H1 (cell line): ENCODE measurements around the gene TARDBP. TPM values are rescaled to one million over a fixed set of nuclear protein-coding genes. Genes with fewer than 3 reads are reported as not detected.

ENCODE experiments used
- EP300 ChIP-seq, 2 experiments: IDR thresholded peaks; 1 replicate in 1 of 2; 2 replicates in 1 of 2; pipeline ENCODE4 v1.6.1; 2011 to 2012; ENCODE audit warnings: low read depth in 2 of 2, low read length in 2 of 2, mild to moderate bottlenecking in 2 of 2, borderline replicate concordance in 1 of 2, inconsistent platforms in 1 of 2, moderate library complexity in 1 of 2
- GTF2F1 ChIP-seq: IDR thresholded peaks from 2 replicates; pipeline ENCODE4 v1.6.1; 2012; ENCODE audit warnings: low read depth, low read length, improper control_type of control experiment, borderline replicate concordance
- TCF12 ChIP-seq: IDR thresholded peaks from 2 replicates; pipeline ENCODE4 v1.6.1; 2011; ENCODE audit warnings: low read depth, mild to moderate bottlenecking, low read length
- polyA plus RNA-seq, 7 experiments: library from polyadenylated mRNA; depleted of rRNA in 3 of 7; stranded (reverse) in 5 of 7; unstranded in 2 of 7; fragments of >200 nt in 5 of 7; fragments of 200-250 nt in 2 of 7; gene quantifications; 1 replicate in 5 of 7; 2 replicates in 1 of 7; 4 replicates in 1 of 7; pipeline versions ENCODE4 v1.2.1 to v1.2.3, GENCODE V29; 2011 to 2013; ENCODE audit warnings: missing spikeins in 2 of 7, mixed read lengths in 2 of 7
- total RNA-seq: library from RNA; stranded (reverse); fragmentation: NEBNext Ultra II Directional; extraction: Animal tissue kit (Norgen Biotek cat#: 25700); gene quantifications from 2 replicates; pipeline ENCODE4 v1.2.1, GENCODE V29; 2021
- TF ChIP-seq, protein P1 (sequence below): IDR thresholded peaks from 2 replicates; pipeline ENCODE4 v1.6.1; 2012; ENCODE audit warnings: inconsistent platforms

TARDBP gene
- total and polyA plus RNA-seq, 2 of the 8 experiments (the other 6 are each of a cell fraction or from before 2014, with no cell fraction given), result 144 to 240 TPM

DNA sequence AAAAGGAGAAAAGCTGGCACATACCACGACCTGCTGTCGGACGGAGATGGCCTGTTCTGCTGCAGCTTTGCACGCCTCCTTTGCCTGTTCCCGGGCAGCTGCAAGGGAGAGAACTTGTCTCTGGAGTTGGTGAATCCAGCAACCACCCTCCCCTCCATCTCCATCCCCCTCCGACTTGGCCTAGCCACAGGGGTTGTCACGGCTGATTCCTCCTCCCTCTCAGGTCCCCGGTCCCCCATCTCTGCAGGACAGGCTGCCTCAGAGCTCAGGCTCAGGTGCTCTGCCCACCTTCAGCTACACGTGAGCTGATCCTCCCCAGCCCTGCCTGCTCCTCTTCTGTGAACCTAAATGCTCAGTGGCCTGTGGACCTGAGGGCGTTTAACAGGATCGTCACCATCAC, 58.4 kb downstream of the TARDBP start (continued):
- TF ChIP-seq, protein P1, sequence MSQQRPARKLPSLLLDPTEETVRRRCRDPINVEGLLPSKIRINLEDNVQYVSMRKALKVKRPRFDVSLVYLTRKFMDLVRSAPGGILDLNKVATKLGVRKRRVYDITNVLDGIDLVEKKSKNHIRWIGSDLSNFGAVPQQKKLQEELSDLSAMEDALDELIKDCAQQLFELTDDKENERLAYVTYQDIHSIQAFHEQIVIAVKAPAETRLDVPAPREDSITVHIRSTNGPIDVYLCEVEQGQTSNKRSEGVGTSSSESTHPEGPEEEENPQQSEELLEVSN, result no peak
- TF ChIP-seq GTF2F1, result no peak
- no peak for TF ChIP-seq TCF12
- TF ChIP-seq EP300 (IDR thresholded peaks at IDR 0.05; ENCODE audit: borderline replicate concordance in 1 of 2, low read depth in 2 of 2, low read length in 2 of 2), result no peak
